Smooth muscle cell (in vitro differentiated cells): ENCODE data around the gene PLEKHA4. TPM values are rescaled to one million over a fixed set of nuclear protein-coding genes. Genes with fewer than 3 reads are reported as not detected.

Source experiments
- DNase-seq: peaks from one replicate; lab custom pipeline; 2025; ENCODE audit not compliant: unreplicated experiment; lab: John Stamatoyannopoulos, UW
- H2AFZ ChIP-seq: fragments of 200-600 bp; sonication (generic); 2 replicates; pipeline ENCODE4 v1.6.0; 2016; ENCODE audit warnings: antibody characterized with exemption, low read depth, mild to moderate bottlenecking
- H3F3A ChIP-seq: fragments of 200-600 bp; sonication (generic); 2 replicates; pipeline ENCODE4 v1.6.0; 2017; ENCODE audit warnings: antibody characterized with exemption, low read depth
- H3K27ac ChIP-seq: fragments of 200-600 bp; sonication (generic); 2 replicates; pipeline ENCODE4 v1.5.1; 2016; ENCODE audit warnings: low read depth, mild to moderate bottlenecking
- H3K27me3 ChIP-seq: fragments of 200-600 bp; sonication (generic); 2 replicates; pipeline ENCODE4 v1.6.1; 2016; ENCODE audit warnings: low read depth, mild to moderate bottlenecking
- H3K36me3 ChIP-seq: fragments of 200-600 bp; sonication (generic); 2 replicates; pipeline ENCODE4 v1.5.1; 2016; ENCODE audit warnings: low read depth
- H3K4me1 ChIP-seq: fragments of 200-600 bp; sonication (generic); 2 replicates; pipeline ENCODE4 v1.5.1; 2016; ENCODE audit warnings: low read depth
- H3K4me2 ChIP-seq: fragments of 200-600 bp; sonication (generic); 2 replicates; pipeline ENCODE4 v1.6.0; 2016; ENCODE audit warnings: mild to moderate bottlenecking
- H3K4me3 ChIP-seq: fragments of 200-600 bp; sonication (generic); 2 replicates; pipeline ENCODE4 v1.5.1; 2016; ENCODE audit warnings: mild to moderate bottlenecking
- H3K79me2 ChIP-seq: fragments of 200-600 bp; sonication (generic); 2 replicates; pipeline ENCODE4 v1.6.0; 2016; ENCODE audit warnings: low read depth, mild to moderate bottlenecking
- H3K9ac ChIP-seq: fragments of 200-600 bp; sonication (generic); 2 replicates; pipeline ENCODE4 v1.6.0; 2016; ENCODE audit warnings: low read depth
- H3K9me3 ChIP-seq: fragments of 200-600 bp; sonication (generic); replicated peaks from 2 replicates; pipeline ENCODE4 v1.5.1; 2016; ENCODE audit warnings: low read depth
- H4K20me1 ChIP-seq: fragments of 200-600 bp; sonication (generic); 2 replicates; pipeline ENCODE4 v1.6.0; 2016; ENCODE audit warnings: low read depth
- CTCF ChIP-seq: fragments of 200-600 bp; sonication (generic); IDR thresholded peaks from 2 replicates; pipeline ENCODE4 v1.5.1; 2017; ENCODE audit warnings: borderline replicate concordance, mild to moderate bottlenecking, antibody characterized with exemption; ENCODE audit not compliant: insufficient read depth, poor library complexity, severe bottlenecking
- WGBS: methylation state at CpG from one replicate; pipeline ENCODE4 v1.1.7; 2016; ENCODE audit warnings: low lambda C conversion rate; 5-methylcytosine and 5-hydroxymethylcytosine counted together
- polyA plus RNA-seq: library from polyadenylated mRNA; unstranded; fragments of >200 nt; fragmentation: Nextera tagmentation; extraction: Ambion mirVana; gene quantifications from 2 replicates; pipeline ENCODE4 v1.2.1, GENCODE V29; 2016
- total RNA-seq: library from RNA; depleted of rRNA; stranded (reverse); fragments of >200 nt; gene quantifications from 2 replicates; pipeline ENCODE4 v1.2.3, GENCODE V29; 2014

Gene PLEKHA4
- total and polyA plus RNA-seq, 2 experiments from 2014 or later = 4.4 to 39.2 TPM

GRCh38 chr19:48836089-48837017, 32.1 kb downstream of the PLEKHA4 start, which contains the start of gene HSD17B14:
Gene HSD17B14, minus strand, starts transcription at chr19:48836491. Its CDS starts 80 bp downstream, at chr19:48836411.
- Histone ChIP-seq H3F3A (peaks cover 5% of the 10 kb centered on the region), H3K79me2 (no peaks in the 10 kb centered on the region), H3K9ac (peak within 1 kb of the TSS; percentile 62), H3K27ac (peak within 1 kb of the TSS; percentile 64), H3K36me3 (peaks cover 4% of the 10 kb centered on the region), H3K4me3 (peak within 1 kb of the TSS; percentile 64), H3K4me2 (peak within 1 kb of the TSS; percentile 87), H2AFZ (peak within 1 kb of the TSS; percentile 75), H3K4me1 (no peaks in the 10 kb centered on the region), H3K27me3 (no peaks in the 10 kb centered on the region), H3K9me3 (no peaks in the 10 kb centered on the region), H4K20me1 (no peaks in the 10 kb centered on the region)
- DNase-seq = peak; percentile 58
- no peak for TF ChIP-seq CTCF
- WGBS = 2% methylated on average over 29 of the region's 35 CpGs

- peak; percentile 40 for DNase-seq
- TF ChIP-seq CTCF = peak; percentile 87
- Histone ChIP-seq H3K4me2 (peak overlapping the region; percentile 87), H3K4me3 (peak overlapping the region; percentile 64), H3K79me2 (no peaks in the 10 kb centered on the region), H4K20me1 (no peaks in the 10 kb centered on the region), H3K36me3 (peaks cover 4% of the 10 kb centered on the region), H2AFZ (peak overlapping the region; percentile 75), H3K27ac (peak overlapping the region; percentile 64), H3K4me1 (no peaks in the 10 kb centered on the region), H3F3A (peaks cover 5% of the 10 kb centered on the region), H3K27me3 (no peaks in the 10 kb centered on the region), H3K9me3 (no peaks in the 10 kb centered on the region), H3K9ac (peak overlapping the region; percentile 62)
- 6% methylated on average over 12 of the region's 12 CpGs for WGBS
Measured at GRCh38 chr19:48835734-48836088, 32.7 kb downstream of the PLEKHA4 start.

- Histone ChIP-seq H3K9ac (no peak overlapping the region), H3F3A (peaks cover 5% of the 10 kb centered on the region), H3K4me2 (no peak overlapping the region), H3K9me3 (no peaks in the 10 kb centered on the region), H3K4me3 (no peak overlapping the region), H3K27me3 (no peaks in the 10 kb centered on the region), H2AFZ (no peak overlapping the region), H4K20me1 (no peaks in the 10 kb centered on the region), H3K4me1 (no peaks in the 10 kb centered on the region), H3K36me3 (peaks cover 4% of the 10 kb centered on the region), H3K27ac (no peak overlapping the region), H3K79me2 (no peaks in the 10 kb centered on the region)
- no peak for DNase-seq
- WGBS = 78% methylated on average over 5 of the region's 5 CpGs
- no peak for TF ChIP-seq CTCF
Measured at GRCh38 chr19:48833977-48834376, 34.4 kb downstream of the PLEKHA4 start.
